HG02981 (cell line): Measurements from ENCODE around the gene MIER1.

Source experiments
- ATAC-seq: cut with Tn5 transposase; IDR thresholded peaks from one replicate; pipeline ENCODE4 v1.9.1; 2021; ENCODE audit warnings: mild to moderate bottlenecking, moderate library complexity; ENCODE audit not compliant: unreplicated experiment

The MIER1 gene

GRCh38 chr1:66996018-66996682 lies 71.4 kb downstream of the MIER1 start:
- peak; percentile 74 for ATAC-seq

GRCh38 chr1:66998972-66999371 lies 74.2 kb downstream of the MIER1 start:
- no peak for ATAC-seq

GRCh38 chr1:66999640-67000400 lies 75.0 kb downstream of the MIER1 start:
- ATAC-seq, result no peak

GRCh38 chr1:67001682-67002425 lies 77.1 kb downstream of the MIER1 start:
- no peak for ATAC-seq

GRCh38 chr1:67004176-67004575 lies 79.4 kb downstream of the MIER1 start:
- ATAC-seq, result no peak

GRCh38 chr1:67005068-67005467 lies 80.3 kb downstream of the MIER1 start:
- no peak for ATAC-seq

- ATAC-seq, result no peak
Measured at GRCh38 chr1:67009792-67010191, 85.0 kb downstream of the MIER1 start.

- peak; percentile 69 for ATAC-seq
Measured at GRCh38 chr1:67013573-67013972, 88.8 kb downstream of the MIER1 start.

- ATAC-seq, result no peak
Measured at GRCh38 chr1:67018574-67018973, 93.8 kb downstream of the MIER1 start.

GRCh38 chr1:67019121-67019520 lies 94.3 kb downstream of the MIER1 start:
- ATAC-seq, result no peak

GRCh38 chr1:67019600-67020136 lies 94.9 kb downstream of the MIER1 start:
- no peak for ATAC-seq

GRCh38 chr1:67020304-67020703 lies 95.5 kb downstream of the MIER1 start:
- ATAC-seq, result no peak

- no peak for ATAC-seq
Measured at GRCh38 chr1:67020765-67021164, 96.0 kb downstream of the MIER1 start.

GRCh38 chr1:67029472-67029871 lies 104.7 kb downstream of the MIER1 start:
- ATAC-seq, result no peak

- ATAC-seq, result no peak
Measured at GRCh38 chr1:67031121-67031858, 106.5 kb downstream of the MIER1 start.

- ATAC-seq, result no peak
Measured at GRCh38 chr1:67031859-67032247, 107.1 kb downstream of the MIER1 start.
